Measurements from ENCODE around the gene CMTM6. TPM values are rescaled to one million over a fixed set of nuclear protein-coding genes. Genes with fewer than 3 reads are reported as not detected.

The CMTM6 gene
- total and polyA plus RNA-seq, 2 of the 13 experiments (the other 11 are each of a cell fraction or from before 2014, with no cell fraction given) = 25.6 to 55.7 TPM

- in situ Hi-C loops (cut with HindIII; ENCODE audit: extremely low pct_ligation_motif_present, low pct_unique_long_range_greater_than_20kb) = no loop called here
- ATAC-seq = no peak
- H3K9me3 ChIP-seq (ENCODE audit: low read length) = no peaks in the 10 kb centered on the region
- H3K4me1 ChIP-seq (ENCODE audit: insufficient read depth, low read length) = no peaks in the 10 kb centered on the region
- DNase-seq (ENCODE audit: low spot score) = no peak
- no peak overlapping the region for H2AFZ ChIP-seq (ENCODE audit: low read length)
- no peaks in the 10 kb centered on the region for H3K27me3 ChIP-seq (ENCODE audit: control insufficient read depth in 1 of 2, insufficient read depth in 2 of 2, low read length in 2 of 2)
- no peak overlapping the region for H3K9ac ChIP-seq (ENCODE audit: insufficient read depth, low read depth, low read length)
- intact Hi-C loops (cut with micrococcal nuclease; ENCODE audit: unreplicated experiment) = no loop called here
- H3K36me3 ChIP-seq (replicated peaks in 1 of 2; ENCODE audit: control insufficient read depth in 1 of 2, insufficient read depth in 2 of 2, low read length in 2 of 2) = peaks cover 1 to 7% of the 10 kb centered on the region in 2 experiments; a peak in 3 of 5 replicates
- 97% methylated on average over 3 of the region's 3 CpGs for WGBS (ENCODE audit: low lambda C conversion rate)
- H4K20me1 ChIP-seq (ENCODE audit: insufficient read depth, low read length) = no peaks in the 10 kb centered on the region
- no peak for FAIRE-seq
- ChIA-PET POLR2A (no interaction called here), CTCF (ENCODE audit: low intra/inter-chr PET ratio, low total read pairs) (no interaction called here)
- no peak overlapping the region for H3K4me3 ChIP-seq (replicated peaks in 1 of 3; ENCODE audit: insufficient read depth in 1 of 3, low read depth in 2 of 3, low read length in 3 of 3)
- no peak overlapping the region for H3K27ac ChIP-seq (ENCODE audit: extremely low read length, insufficient read depth, low read length)
- no peak overlapping the region for H3K4me2 ChIP-seq (ENCODE audit: low read depth, low read length)
- TF ChIP-seq TAF1 (CRISPR knock-in tag; IDR thresholded peaks at IDR 0.05) = no peak
- no peak for TF ChIP-seq MIXL1 (CRISPR knock-in tag; IDR thresholded peaks at IDR 0.05)
- no peak for TF ChIP-seq ZNF101 (CRISPR knock-in tag; IDR thresholded peaks at IDR 0.05; ENCODE audit: borderline replicate concordance, low read depth)
- TF ChIP-seq BRCA1 (CRISPR knock-in tag; IDR thresholded peaks at IDR 0.05) = no peak
- TF ChIP-seq NR0B2 (CRISPR knock-in tag; IDR thresholded peaks at IDR 0.05) = no peak
- TF ChIP-seq, protein P1, sequence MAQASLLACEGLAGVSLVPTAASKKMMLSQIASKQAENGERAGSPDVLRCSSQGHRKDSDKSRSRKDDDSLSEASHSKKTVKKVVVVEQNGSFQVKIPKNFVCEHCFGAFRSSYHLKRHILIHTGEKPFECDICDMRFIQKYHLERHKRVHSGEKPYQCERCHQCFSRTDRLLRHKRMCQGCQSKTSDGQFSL (CRISPR knock-in tag; IDR thresholded peaks at IDR 0.05) = no peak
- TF ChIP-seq ZNF7 (CRISPR knock-in tag; IDR thresholded peaks at IDR 0.05) = no peak
- TF ChIP-seq ARNT2 (CRISPR knock-in tag; IDR thresholded peaks at IDR 0.05; ENCODE audit: low read depth) = no peak
- no peak for TF ChIP-seq ZNF546 (CRISPR knock-in tag; conservative IDR thresholded peaks at IDR 0.05)
- no TSS peak for BruUV-seq (replicated peaks)
- no peaks in the 10 kb centered on the region for H3K79me2 ChIP-seq (ENCODE audit: insufficient read depth, low read length)
These were observed 31.4 kb downstream of the CMTM6 start for GRCh38 chr3:32471246-32471645.

DNA sequence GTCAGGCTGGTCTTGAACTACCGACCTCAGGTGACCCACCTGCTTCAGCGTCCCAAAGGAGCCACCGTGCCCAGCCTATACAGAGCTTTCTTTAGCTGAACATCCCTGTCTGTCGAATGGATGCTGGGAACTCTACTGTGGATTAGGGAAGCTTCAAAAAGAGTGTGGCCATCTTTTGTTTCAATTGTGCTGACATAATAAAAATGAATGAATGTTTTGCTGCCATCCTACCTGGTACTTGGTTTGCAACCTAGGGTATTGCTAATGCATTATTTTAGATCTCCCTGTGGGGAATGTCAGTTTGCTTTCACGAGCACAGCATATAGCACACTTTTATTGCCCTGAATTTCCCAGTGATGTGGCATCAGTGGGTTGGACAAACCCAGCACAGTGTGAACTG is 32.3 kb downstream of the CMTM6 start:
- Histone ChIP-seq H2AFZ (ENCODE audit: low read length) (no peak overlapping the region), H3K36me3 (replicated peaks in 1 of 2; ENCODE audit: control insufficient read depth in 1 of 2, insufficient read depth in 2 of 2, low read length in 2 of 2) (peaks cover 1 to 7% of the 10 kb centered on the region in 2 experiments; a peak in 3 of 5 replicates), H4K20me1 (ENCODE audit: insufficient read depth, low read length) (no peaks in the 10 kb centered on the region), H3K79me2 (ENCODE audit: insufficient read depth, low read length) (no peaks in the 10 kb centered on the region), H3K27me3 (ENCODE audit: control insufficient read depth in 1 of 2, insufficient read depth in 2 of 2, low read length in 2 of 2) (no peaks in the 10 kb centered on the region), H3K4me2 (ENCODE audit: low read depth, low read length) (no peak overlapping the region), H3K9me3 (ENCODE audit: low read length) (no peaks in the 10 kb centered on the region), H3K9ac (ENCODE audit: insufficient read depth, low read depth, low read length) (no peak overlapping the region), H3K27ac (ENCODE audit: extremely low read length, insufficient read depth, low read length) (no peak overlapping the region), H3K4me1 (ENCODE audit: insufficient read depth, low read length) (no peaks in the 10 kb centered on the region), H3K4me3 (replicated peaks in 1 of 3; ENCODE audit: insufficient read depth in 1 of 3, low read depth in 2 of 3, low read length in 3 of 3) (no peak overlapping the region)
- no peak for DNase-seq (ENCODE audit: low spot score)
- no TSS peak for BruUV-seq (replicated peaks)
- no peak for FAIRE-seq
- in situ Hi-C loops (cut with HindIII; ENCODE audit: extremely low pct_ligation_motif_present, low pct_unique_long_range_greater_than_20kb) (no loop called here), intact Hi-C loops (cut with micrococcal nuclease; ENCODE audit: unreplicated experiment) (no loop called here)
- no peak for ATAC-seq
- POLR2A ChIA-PET = no interaction called here
- CTCF ChIA-PET (ENCODE audit: low intra/inter-chr PET ratio, low total read pairs) = no interaction called here
- TF ChIP-seq ZNF234 (CRISPR knock-in tag; conservative IDR thresholded peaks at IDR 0.05) = no peak
- TF ChIP-seq MAFF (IDR thresholded peaks at IDR 0.05; ENCODE audit: low read depth, low read length) = peak; percentile 39
- TF ChIP-seq ZNF143 (CRISPR knock-in tag; IDR thresholded peaks at IDR 0.05) = no peak
- TF ChIP-seq MAFK (conservative IDR thresholded peaks at IDR 0.05 in 1 of 2, IDR thresholded peaks at IDR 0.05 in 1 of 2; ENCODE audit: low read length in 2 of 2) = peak; percentile 48 to 72
- WGBS (ENCODE audit: low lambda C conversion rate) = 98% methylated on average over 5 of the region's 5 CpGs
